Measurements from ENCODE around the gene WFDC8. TPM values are rescaled to one million over a fixed set of nuclear protein-coding genes. Genes with fewer than 3 reads are reported as not detected.

The WFDC8 gene
- polyA plus RNA-seq, 1 donor from 2014 or later, result not detected

DNA sequence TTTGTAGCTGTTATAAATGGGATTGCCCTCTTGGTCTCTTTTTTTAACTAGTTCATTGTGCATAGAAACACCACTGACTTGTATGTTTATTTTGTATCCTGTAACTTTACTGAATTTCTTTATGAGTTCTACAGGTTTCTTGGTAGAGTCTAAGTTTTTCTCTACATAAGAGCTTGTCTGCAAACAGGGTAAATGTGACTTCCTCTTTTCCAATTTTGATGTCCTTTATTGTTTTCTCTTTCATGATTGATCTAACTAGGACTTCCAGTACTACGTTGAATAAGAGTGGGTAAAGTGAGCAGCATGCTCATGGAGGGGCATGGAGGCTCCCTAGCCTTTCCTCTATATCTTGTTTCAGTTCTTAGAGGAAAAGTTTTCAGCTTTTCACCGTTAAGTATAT is 47.5 kb upstream of the WFDC8 start (continued):
- TF ChIP-seq EP300 (conservative IDR thresholded peaks at IDR 0.05; ENCODE audit: poor library complexity, severe bottlenecking) (no peak), TAF1 (IDR thresholded peaks at IDR 0.05; ENCODE audit: low read depth) (no peak), POLR2AphosphoS5 (IDR thresholded peaks at IDR 0.05) (no peak)

- Histone ChIP-seq H3K9me3 (ENCODE audit: low read length) (no peaks in the 10 kb centered on the region), H3K4me3 (ENCODE audit: low read length) (no peak overlapping the region), H3K27me3 (ENCODE audit: insufficient read depth, low read depth, low read length) (no peaks in the 10 kb centered on the region), H3K36me3 (ENCODE audit: insufficient read depth, low read length) (no peaks in the 10 kb centered on the region), H4K20me1 (ENCODE audit: insufficient read depth) (no peaks in the 10 kb centered on the region), H2AFZ (ENCODE audit: low read depth, low read length) (no peak overlapping the region), H3K79me2 (replicated peaks; ENCODE audit: insufficient read depth, low read length) (no peaks in the 10 kb centered on the region), H3K27ac (ENCODE audit: low read length) (no peak overlapping the region), H3K4me2 (ENCODE audit: low read length) (no peak overlapping the region), H3K9me2 (ENCODE audit: insufficient read depth, low read length) (no peaks in the 10 kb centered on the region), H3F3A (ENCODE audit: insufficient read depth, low read length, poor library complexity, severe bottlenecking) (no peaks in the 10 kb centered on the region), H3K9ac (ENCODE audit: low read length) (no peak overlapping the region)
- no peak for TF ChIP-seq EP300 (conservative IDR thresholded peaks at IDR 0.05; ENCODE audit: poor library complexity, severe bottlenecking)
- TF ChIP-seq, protein P1, sequence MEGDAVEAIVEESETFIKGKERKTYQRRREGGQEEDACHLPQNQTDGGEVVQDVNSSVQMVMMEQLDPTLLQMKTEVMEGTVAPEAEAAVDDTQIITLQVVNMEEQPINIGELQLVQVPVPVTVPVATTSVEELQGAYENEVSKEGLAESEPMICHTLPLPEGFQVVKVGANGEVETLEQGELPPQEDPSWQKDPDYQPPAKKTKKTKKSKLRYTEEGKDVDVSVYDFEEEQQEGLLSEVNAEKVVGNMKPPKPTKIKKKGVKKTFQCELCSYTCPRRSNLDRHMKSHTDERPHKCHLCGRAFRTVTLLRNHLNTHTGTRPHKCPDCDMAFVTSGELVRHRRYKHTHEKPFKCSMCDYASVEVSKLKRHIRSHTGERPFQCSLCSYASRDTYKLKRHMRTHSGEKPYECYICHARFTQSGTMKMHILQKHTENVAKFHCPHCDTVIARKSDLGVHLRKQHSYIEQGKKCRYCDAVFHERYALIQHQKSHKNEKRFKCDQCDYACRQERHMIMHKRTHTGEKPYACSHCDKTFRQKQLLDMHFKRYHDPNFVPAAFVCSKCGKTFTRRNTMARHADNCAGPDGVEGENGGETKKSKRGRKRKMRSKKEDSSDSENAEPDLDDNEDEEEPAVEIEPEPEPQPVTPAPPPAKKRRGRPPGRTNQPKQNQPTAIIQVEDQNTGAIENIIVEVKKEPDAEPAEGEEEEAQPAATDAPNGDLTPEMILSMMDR (IDR thresholded peaks at IDR 0.05; ENCODE audit: poor library complexity, severe bottlenecking), result no peak
- TF ChIP-seq RAD21 (conservative IDR thresholded peaks at IDR 0.05), result no peak
- TF ChIP-seq REST (IDR thresholded peaks at IDR 0.05; ENCODE audit: borderline replicate concordance), result no peak
- no peak for TF ChIP-seq POLR2AphosphoS5 (IDR thresholded peaks at IDR 0.05)
- no peak for TF ChIP-seq EZH2 (IDR thresholded peaks at IDR 0.05; ENCODE audit: borderline replicate concordance, insufficient read depth, low read length, poor library complexity, severe bottlenecking)
- no peak for TF ChIP-seq SMC3 (conservative IDR thresholded peaks at IDR 0.05; ENCODE audit: poor library complexity)
- no peak for TF ChIP-seq TAF1 (IDR thresholded peaks at IDR 0.05; ENCODE audit: low read depth)
- no peak for TF ChIP-seq MXI1 (conservative IDR thresholded peaks at IDR 0.05; ENCODE audit: poor library complexity, severe bottlenecking)
These were observed 42.5 kb upstream of the WFDC8 start for GRCh38 chr20:45621593-45621992.

DNA sequence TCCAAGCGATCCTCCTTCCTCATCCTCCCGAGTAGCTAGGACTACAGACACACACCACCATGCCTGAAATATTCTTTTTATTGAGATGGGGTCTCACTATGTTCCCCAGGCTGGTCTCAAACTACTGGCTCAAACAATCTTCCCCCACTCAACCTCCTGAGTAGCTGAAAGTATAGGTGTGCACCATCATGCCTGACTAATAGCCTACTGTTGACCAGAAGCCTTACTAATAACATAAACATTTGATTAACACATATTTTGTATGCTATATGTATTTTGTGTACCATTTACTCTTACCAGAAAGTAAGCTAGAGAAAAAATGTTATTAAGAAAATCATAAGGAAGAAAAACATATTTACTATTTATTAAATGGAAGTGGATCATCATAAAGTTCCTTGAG is 38.5 kb upstream of the WFDC8 start:
- H3K9ac ChIP-seq (ENCODE audit: low read length), result no peak overlapping the region
- no peaks in the 10 kb centered on the region for H3K36me3 ChIP-seq (ENCODE audit: insufficient read depth, low read length)
- H3K9me2 ChIP-seq (ENCODE audit: insufficient read depth, low read length), result no peaks in the 10 kb centered on the region
- no peak overlapping the region for H3K27ac ChIP-seq (ENCODE audit: low read length)
- no peaks in the 10 kb centered on the region for H3K27me3 ChIP-seq (ENCODE audit: insufficient read depth, low read depth, low read length)
- no peaks in the 10 kb centered on the region for H3K9me3 ChIP-seq (ENCODE audit: low read length)
- no peak overlapping the region for H3K4me3 ChIP-seq (ENCODE audit: low read length)
- no peak overlapping the region for H2AFZ ChIP-seq (ENCODE audit: low read depth, low read length)
- no peaks in the 10 kb centered on the region for H4K20me1 ChIP-seq (ENCODE audit: insufficient read depth)
- H3K79me2 ChIP-seq (replicated peaks; ENCODE audit: insufficient read depth, low read length), result no peaks in the 10 kb centered on the region
- no peak overlapping the region for H3K4me2 ChIP-seq (ENCODE audit: low read length)
- H3F3A ChIP-seq (ENCODE audit: insufficient read depth, low read length, poor library complexity, severe bottlenecking), result no peaks in the 10 kb centered on the region
- TF ChIP-seq REST (IDR thresholded peaks at IDR 0.05; ENCODE audit: borderline replicate concordance) (no peak), SMC3 (conservative IDR thresholded peaks at IDR 0.05; ENCODE audit: poor library complexity) (no peak), RAD21 (conservative IDR thresholded peaks at IDR 0.05) (no peak), EP300 (conservative IDR thresholded peaks at IDR 0.05; ENCODE audit: poor library complexity, severe bottlenecking) (no peak), POLR2AphosphoS5 (IDR thresholded peaks at IDR 0.05) (no peak), TAF1 (IDR thresholded peaks at IDR 0.05; ENCODE audit: low read depth) (no peak), MXI1 (conservative IDR thresholded peaks at IDR 0.05; ENCODE audit: poor library complexity, severe bottlenecking) (no peak), EZH2 (IDR thresholded peaks at IDR 0.05; ENCODE audit: borderline replicate concordance, insufficient read depth, low read length, poor library complexity, severe bottlenecking) (no peak)
- TF ChIP-seq, protein P1 (IDR thresholded peaks at IDR 0.05; ENCODE audit: poor library complexity, severe bottlenecking), result no peak

Data from neural cell (in vitro differentiated cells).